Activated CD8-positive, alpha-beta memory T cell treated with anti-CD3 and anti-CD28 coated beads, Interleukin-2, amount 50 U/mL, for 4 hours (primary cell): ENCODE results near the gene RGSL1.

ENCODE experiments used
- DNase-seq: peaks from one replicate; pipeline ENCODE4 v3.0.0-alpha.2; 2020

RGSL1 gene

DNA sequence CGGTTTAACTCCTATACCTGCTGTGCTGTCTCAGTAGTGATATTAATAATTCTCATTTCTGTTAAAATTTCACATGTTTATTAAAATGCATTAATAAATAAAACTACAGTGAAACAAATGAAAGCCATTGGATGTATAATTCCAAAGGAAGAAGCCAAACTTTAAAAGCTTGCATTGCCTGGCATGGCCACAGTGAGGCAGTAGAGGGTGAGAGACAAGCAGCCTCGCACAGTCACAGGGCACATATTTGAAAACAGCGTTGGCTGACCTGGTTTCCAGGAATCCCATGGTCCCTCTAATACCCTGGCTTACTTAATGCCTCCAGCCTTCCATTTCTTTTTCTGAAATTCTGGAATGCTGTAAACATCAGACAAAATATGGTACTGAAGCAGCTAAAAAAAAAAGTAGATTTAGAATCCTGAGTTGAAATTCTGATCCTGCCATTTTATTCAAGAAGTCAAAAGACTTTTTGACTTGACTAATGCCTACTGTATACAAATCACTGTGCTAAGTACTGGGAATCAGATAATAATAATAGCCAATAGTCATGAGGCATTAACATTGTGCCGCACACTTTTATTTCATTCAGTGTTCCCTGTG is 145.8 kb downstream of the RGSL1 start:
- DNase-seq, result peak; percentile 68

DNA sequence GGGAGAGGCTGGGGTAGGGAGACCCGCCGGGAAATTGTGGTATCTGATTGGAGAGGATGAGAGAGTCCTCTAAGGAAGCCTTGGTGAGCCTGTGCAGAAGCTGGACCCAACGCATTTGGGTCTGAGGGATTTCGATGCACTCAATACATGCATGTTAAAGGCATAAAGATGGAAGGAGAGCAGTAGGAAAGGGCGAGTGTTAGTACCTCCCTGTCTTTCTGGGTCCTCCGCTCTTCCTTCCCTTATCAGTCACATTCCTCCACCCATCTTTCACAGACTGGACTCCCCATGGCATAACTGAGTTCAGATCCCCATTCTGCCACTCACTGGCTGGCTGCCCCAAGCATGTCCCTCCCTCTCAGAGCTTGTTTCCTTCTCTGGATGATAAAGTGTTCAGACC is 147.0 kb downstream of the RGSL1 start:
- DNase-seq, result no peak

DNA sequence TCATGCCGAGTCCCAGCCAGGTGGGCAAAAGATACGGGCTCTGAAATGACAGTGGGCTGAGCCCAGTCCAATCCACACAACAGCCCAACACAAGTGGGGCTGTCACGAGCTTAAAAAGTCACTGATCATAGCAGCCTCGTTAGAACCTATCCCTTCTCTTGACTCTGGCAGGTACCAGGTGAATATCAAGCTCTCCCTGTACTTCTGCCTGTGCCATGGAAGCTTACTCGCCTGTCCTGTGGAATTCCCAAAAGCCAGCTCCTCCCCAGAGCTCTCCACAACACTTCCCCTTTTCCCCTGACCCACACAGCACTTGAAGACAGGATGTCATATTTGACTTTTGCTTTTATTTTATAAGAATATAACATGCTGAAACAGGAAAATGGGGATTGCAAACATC is 148.3 kb downstream of the RGSL1 start:
- DNase-seq, result no peak

DNA sequence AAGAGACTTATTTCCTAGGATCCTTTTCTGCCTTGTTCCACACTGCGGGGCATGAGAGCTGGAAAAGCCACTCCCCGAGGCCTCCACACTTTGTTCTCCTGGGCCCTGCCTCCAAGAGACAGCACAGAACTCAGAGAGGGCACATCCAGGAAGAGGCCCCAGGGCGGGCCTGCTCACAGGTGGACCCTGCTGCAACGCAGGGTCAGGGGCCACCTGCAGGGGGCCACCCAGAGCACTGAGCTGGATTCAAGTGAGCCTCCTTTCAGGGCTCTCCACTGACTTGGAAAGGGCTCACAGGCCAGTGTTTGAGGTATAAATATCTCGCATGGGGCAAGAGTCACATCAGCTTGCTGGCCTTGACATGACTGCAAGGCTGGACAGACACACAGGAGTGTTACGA is 149.4 kb downstream of the RGSL1 start:
- peak; percentile 37 for DNase-seq

DNA sequence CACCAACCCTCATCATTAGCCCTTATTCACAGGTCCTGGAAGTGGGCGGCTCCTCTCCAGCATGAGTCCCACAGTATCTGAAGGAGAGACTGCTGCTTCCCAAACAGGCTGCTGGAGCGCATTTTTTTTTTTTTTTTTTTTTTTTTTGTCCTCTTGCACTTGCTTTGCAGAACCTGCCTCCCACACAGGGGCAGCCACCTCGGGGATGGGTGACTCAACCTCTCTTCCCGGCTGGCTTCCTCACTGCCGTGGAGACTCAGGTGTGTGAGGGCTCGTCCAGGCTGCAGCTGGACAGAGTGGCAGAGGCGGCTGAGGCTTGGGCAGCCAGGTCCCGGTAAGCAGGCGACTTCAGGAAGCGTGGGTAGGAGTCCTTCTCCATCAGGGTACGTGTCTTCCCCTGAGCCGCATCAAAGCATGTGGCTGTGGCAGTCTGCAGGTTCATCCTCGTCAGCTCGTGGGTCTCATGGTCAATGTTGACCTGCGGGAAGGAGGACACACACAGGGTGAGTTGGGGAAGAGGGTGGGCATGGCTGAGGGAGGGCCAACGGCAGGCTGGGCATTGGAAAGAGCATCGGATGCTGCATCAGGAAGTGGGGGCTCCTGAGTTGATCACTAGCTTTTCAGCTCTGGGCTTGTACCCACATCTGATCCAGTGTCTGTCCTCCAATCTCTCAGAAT is 150.2 kb downstream of the RGSL1 start:
- no peak for DNase-seq

DNA sequence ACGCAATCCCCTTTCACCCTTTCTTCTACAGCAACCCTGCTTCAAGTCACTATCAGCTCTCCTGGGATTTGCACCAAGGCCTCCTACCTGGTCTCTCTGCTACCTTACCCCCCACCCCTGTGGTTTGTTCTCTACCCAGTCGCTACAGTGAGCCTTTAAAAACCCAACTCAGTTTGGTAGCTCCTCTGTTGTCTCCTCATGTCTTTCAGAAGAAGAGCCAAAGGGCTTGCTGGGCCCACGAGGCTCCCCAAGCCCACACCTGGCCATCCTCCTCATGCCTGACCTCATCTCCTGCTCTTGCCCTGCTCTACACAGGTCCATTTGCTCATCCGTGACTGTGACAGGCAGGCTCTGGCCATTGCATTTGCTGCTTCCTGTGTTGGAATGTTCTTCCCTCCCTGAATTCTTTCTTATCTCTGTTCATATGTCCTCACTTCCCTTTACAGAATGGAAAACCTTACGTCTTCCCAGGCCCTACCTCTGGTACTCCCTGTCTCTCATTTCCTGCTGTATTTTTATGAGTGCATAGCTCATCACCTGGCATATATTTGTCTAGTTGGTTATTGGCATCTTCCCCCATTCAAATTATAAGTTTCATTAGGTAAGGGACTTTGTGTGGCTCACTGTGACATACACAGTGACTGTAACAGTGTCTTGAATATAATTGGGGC is 150.9 kb downstream of the RGSL1 start:
- no peak for DNase-seq

DNA sequence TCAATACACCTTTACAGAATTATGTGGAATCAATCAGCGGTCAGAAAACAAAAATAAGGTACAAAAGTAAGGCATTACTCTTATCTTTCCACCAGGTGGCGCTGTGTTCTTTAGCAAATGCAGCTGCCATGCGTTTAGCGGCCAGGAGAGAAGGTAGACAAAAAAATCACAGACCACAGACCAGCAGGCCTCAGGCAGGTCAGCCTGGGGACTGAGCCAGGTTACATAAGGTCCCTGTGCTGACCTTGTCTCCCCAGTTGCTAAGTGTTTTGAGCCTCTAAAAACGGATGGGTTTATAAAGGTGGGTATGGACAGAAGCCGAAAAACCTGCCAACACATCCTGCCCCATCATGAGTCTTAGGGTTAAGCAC is 151.5 kb downstream of the RGSL1 start:
- peak; percentile 59 for DNase-seq

DNA sequence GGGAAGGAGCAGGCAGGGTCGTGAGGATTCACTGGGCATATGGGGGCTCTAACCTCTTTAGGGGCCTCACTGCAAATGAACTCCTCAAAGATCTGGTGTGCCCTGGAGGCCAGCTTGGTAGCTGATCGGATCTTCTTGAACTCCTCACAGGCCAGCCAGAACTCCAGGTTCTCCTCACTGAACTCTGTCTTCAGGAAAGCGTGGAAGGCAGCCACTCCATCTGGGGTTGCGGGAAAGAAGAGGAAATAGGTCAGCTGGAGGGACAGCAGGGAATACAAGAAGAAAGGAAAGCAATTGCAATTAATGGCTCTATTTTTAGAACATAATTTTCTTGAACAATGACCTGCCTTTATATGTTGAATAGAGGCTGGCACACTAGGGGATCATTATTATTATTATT is 152.0 kb downstream of the RGSL1 start:
- DNase-seq, result no peak

DNA sequence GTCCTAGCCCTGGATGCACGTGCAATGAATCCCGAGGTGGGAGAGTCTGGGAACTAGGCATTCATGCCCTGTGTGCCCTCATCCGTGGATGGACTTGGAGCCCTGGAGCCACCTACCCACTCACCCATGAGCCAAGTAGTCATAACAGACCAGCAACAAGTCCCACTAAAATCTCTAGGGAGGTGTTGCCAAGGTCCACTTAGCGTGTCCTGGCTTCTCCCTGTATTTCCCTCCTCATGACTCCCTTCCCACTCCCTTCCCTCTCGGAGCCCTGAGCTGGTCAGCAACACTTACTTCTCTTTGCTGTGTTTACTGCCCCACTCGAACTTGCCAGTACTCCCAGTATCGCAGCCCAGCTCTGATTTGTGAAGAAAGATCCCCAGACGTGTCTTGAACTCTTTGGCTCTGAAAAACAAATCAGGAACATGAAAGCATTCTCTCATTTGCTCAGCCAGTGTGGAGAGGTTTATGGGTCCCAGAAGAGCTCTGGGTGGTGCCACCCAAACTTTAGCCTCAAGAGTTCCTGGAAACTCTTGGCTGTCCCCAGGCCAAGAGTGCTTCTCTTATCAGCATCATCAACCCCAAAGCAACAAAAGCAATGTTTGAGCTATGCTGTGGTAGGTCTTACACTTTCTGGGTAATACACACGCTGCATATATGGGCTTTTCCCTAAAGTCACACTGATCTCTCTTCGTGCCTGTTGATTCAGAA is 153.1 kb downstream of the RGSL1 start:
- DNase-seq, result no peak

DNA sequence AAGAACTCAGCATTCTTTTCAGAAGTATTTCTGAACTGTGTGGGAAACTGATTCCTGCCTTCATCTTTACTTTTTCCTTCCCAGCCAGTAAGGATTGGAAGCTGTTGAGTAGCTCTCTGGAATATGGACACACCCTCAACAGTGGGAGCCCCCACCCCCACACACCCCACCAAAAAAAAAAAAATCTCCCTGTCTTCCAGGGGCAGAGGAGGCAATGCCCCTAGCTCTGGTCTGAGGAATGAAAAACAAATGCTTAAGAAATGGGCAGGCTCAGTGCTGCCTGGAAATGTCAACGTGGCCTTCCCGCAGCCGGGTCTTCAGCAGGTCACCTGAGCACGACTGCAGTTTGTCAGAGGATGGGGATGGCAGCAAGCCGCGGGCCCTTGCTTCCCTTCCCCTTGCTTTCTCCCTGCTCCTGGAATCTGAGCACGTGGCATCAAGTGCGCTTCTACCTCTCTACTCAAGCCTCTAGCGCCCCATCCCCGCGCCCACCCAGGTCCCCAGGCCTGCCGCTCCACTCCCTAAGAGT is 153.8 kb downstream of the RGSL1 start:
- no peak for DNase-seq

DNA sequence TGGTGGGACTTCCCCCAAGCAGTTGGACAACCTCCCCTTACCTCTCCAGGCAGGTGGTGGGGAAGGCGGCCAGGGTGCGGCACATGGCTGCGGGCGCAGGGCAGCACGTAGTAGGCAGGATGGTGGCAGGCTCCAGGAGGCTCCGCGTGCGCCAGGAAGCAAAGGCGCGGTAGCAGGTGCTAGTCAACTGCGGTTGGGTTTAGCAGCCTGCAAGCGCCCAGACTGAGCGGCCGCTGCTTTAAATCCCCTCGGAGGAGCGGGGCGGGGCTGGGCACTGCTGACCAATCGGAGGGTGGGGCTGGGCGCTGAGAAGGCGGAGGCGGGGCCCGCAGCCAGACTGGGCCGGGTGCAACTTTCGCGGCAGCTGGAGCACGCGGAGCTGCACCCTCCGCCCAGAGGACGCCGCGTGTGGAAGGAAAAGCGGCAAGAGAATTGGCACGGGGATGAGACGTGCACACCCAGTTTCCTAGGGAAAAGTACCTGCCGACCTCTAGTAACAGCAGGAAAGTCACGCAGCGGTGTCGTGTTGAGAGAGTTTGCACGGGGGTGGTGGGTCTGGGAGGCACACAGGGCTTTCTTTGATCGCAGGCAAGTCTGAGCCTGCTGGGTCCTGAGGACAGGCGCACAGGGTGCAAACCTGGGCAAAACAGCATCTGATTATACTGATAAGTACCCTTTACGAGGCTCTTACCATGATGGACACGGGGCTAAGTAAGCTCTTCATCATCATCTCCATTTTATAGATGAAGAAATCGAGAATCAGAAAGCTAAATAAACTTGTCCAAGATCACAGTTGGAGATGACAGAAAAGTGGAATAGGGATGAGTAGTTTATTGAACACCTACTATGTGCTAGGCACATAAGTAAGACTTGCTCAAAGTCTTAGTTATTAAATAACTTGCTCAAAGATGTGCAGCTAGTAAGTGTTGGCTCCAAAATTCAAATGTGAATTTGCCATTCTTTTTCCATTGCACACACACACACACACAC is 154.5 kb downstream of the RGSL1 start, which contains the start of gene RGS16:
RGS16 (minus strand) TSS at position 215 of the 990 bp plus-strand sequence; CDS start at position 85, 130 bp downstream.
- peak; percentile 91 for DNase-seq

DNA sequence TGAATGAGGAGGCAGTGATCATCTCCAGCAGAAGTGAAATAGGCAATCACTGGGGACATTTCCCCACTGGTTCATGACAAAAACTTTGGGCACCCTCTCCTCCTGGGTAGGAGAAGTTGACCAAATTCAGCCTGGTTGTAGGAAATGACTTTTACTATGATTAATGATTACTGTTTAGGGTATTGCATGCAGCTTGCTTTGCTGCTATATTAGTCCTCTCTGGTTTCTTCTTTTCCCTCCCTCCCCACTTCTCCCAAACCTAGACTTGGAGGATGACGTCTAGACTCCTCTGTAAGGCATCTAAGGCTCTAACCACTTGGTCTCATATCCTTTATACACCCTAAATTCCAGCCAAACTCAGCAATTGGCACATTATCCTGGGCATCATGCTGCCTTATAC is 157.6 kb downstream of the RGSL1 start:
- DNase-seq, result no peak

DNA sequence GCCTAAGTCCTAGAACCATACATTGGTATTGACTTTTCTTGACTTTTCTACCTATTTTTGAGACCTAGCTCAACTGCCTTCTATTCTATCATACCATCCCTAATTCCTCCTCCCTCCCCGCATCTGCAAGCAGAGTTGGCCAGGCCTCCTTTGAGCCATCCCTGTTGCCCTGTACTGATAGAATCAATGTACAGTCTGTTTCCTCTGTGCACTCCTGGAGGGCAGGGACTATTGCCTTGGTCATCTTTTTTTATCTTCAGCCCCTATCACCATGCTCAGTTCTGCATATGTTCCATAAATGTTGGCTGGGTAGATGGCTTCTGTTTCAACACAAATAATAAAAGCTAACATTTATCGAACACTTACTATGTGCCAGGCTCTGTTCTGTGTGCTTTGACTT is 158.3 kb downstream of the RGSL1 start:
- no peak for DNase-seq

DNA sequence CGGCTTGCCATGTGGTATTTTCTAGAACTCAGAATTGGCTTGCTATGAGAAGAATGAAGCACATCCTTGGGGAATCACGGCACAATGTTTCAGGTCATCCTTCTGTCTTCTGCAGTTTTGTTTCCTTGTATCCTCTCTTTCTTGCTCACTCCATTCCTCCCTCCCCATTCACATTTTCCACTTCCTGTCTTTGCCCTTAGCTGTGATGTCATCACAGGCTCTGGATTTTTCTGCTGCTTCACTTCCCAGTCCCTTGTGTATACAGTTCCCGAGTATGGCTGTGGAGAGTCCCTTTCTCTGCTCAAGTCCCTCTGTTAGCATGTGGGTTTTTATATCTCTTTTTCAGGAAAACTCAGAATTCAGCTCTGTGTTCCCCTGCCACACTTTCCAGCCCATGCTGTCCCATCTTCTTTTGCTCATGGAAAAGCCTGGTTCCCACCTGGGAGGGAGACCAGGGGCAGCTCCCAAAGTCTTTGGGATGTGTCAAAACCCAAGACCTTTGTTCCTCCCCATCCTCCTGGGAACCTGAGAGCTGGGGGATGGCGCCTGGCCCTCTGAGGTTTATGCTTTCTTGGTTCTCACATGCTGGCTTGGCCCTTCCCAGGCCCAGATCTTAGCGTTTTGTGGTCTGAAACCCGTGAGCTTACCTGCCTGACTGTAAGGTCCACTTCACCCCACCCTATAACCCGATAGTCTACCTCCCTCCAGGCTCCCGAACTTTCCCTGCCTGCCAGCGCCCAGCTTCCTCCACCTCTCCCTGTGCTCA is 159.1 kb downstream of the RGSL1 start:
- DNase-seq, result no peak
